ENCODE data around the gene ATP2A2.

GRCh38 chr12:110262442-110263388, 18.3 kb upstream of the ATP2A2 start:
- TF ChIP-seq, protein P1, sequence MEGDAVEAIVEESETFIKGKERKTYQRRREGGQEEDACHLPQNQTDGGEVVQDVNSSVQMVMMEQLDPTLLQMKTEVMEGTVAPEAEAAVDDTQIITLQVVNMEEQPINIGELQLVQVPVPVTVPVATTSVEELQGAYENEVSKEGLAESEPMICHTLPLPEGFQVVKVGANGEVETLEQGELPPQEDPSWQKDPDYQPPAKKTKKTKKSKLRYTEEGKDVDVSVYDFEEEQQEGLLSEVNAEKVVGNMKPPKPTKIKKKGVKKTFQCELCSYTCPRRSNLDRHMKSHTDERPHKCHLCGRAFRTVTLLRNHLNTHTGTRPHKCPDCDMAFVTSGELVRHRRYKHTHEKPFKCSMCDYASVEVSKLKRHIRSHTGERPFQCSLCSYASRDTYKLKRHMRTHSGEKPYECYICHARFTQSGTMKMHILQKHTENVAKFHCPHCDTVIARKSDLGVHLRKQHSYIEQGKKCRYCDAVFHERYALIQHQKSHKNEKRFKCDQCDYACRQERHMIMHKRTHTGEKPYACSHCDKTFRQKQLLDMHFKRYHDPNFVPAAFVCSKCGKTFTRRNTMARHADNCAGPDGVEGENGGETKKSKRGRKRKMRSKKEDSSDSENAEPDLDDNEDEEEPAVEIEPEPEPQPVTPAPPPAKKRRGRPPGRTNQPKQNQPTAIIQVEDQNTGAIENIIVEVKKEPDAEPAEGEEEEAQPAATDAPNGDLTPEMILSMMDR (optimal IDR thresholded peaks at IDR 0.05 in 1 of 3, IDR thresholded peaks at IDR 0.05 in 1 of 3, conservative IDR thresholded peaks at IDR 0.05 in 1 of 3; ENCODE audit: extremely low read depth in 1 of 3, insufficient read depth in 2 of 3, low read length in 3 of 3), result no peak
- no peak for TF ChIP-seq EZH2 (IDR thresholded peaks at IDR 0.05; ENCODE audit: low read length)
